Measurements from ENCODE around the gene DOCK7.
"Not testable (repeated sequence)": the region's sequence is repeated elsewhere in the genome, so short reads cannot be mapped to it uniquely, and the experiment has no call there.

DOCK7 gene

DNA sequence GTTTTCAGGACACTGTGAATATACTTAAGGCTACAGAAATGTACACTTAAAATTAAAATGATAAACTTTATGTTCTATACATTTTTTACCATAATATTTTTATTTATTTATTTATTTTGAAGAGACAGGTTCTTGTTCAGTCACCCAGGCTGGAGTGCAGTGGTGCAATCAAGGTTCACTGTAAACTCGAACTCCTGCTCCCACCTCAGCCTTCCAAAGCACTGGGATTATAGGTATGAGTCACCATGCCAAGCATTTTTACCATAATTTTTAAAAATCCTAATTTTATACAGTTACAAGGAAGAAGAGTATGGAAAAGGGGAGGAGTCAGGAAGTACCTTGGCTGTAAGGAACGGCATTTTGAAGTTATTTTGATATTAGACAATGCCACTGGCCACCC lies 114.5 kb downstream of the DOCK7 start:
- Histone ChIP-seq H3K27me3 (ENCODE audit: low read length) (no peaks in the 10 kb centered on the region), H4K20me1 (ENCODE audit: low read depth, low read length) (no peaks in the 10 kb centered on the region), H3K79me2 (ENCODE audit: insufficient read depth, low read length) (no peaks in the 10 kb centered on the region), H3K27ac (ENCODE audit: low read depth, low read length) (no peak overlapping the region), H3K4me3 (ENCODE audit: insufficient read depth, low read length, poor library complexity, severe bottlenecking) (no peak overlapping the region), H3F3A (ENCODE audit: insufficient read depth) (no peaks in the 10 kb centered on the region), H3K9me3 (ENCODE audit: insufficient read depth, low read length) (no peaks in the 10 kb centered on the region), H3K36me3 (ENCODE audit: low read length) (no peaks in the 10 kb centered on the region), H3K9ac (ENCODE audit: low read length) (no peak overlapping the region), H2AFZ (ENCODE audit: low read depth, low read length, severe bottlenecking) (no peak overlapping the region), H3K4me2 (ENCODE audit: low read depth, low read length, poor library complexity, severe bottlenecking) (no peak overlapping the region), H3K9me2 (replicated peaks; ENCODE audit: insufficient read depth, low read length) (no peaks in the 10 kb centered on the region)
- TF ChIP-seq, protein P1, sequence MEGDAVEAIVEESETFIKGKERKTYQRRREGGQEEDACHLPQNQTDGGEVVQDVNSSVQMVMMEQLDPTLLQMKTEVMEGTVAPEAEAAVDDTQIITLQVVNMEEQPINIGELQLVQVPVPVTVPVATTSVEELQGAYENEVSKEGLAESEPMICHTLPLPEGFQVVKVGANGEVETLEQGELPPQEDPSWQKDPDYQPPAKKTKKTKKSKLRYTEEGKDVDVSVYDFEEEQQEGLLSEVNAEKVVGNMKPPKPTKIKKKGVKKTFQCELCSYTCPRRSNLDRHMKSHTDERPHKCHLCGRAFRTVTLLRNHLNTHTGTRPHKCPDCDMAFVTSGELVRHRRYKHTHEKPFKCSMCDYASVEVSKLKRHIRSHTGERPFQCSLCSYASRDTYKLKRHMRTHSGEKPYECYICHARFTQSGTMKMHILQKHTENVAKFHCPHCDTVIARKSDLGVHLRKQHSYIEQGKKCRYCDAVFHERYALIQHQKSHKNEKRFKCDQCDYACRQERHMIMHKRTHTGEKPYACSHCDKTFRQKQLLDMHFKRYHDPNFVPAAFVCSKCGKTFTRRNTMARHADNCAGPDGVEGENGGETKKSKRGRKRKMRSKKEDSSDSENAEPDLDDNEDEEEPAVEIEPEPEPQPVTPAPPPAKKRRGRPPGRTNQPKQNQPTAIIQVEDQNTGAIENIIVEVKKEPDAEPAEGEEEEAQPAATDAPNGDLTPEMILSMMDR (IDR thresholded peaks at IDR 0.05; ENCODE audit: insufficient read depth, low read length, poor library complexity, severe bottlenecking): no peak
- TF ChIP-seq EZH2phosphoT487 (conservative IDR thresholded peaks at IDR 0.05; ENCODE audit: low read length): no peak

DNA sequence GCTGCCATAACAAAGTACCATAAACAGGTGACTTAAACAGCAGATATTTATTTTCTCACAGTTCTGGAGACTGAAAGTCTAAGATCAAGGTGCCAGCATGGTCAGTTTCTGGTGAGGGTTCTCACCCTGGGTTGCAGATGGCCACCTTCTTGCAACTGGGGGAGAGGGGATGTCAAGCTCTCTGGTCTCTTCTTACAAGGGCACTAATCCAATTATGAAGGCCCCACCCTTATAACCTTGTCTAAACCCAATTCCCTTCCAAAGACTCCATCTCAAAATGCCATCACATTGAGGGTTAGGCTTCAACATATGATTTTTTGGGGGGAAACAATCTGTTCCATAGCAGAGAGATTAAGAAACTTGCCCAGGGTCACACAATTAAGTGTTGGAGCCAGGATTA lies 115.7 kb downstream of the DOCK7 start:
- TF ChIP-seq, protein P1 (IDR thresholded peaks at IDR 0.05; ENCODE audit: insufficient read depth, low read length, poor library complexity, severe bottlenecking): no peak
- no peak for TF ChIP-seq EZH2phosphoT487 (conservative IDR thresholded peaks at IDR 0.05; ENCODE audit: low read length)
- Histone ChIP-seq H3K4me2 (ENCODE audit: low read depth, low read length, poor library complexity, severe bottlenecking) (no peak overlapping the region), H3K79me2 (ENCODE audit: insufficient read depth, low read length) (no peaks in the 10 kb centered on the region), H3K27ac (ENCODE audit: low read depth, low read length) (no peak overlapping the region), H4K20me1 (ENCODE audit: low read depth, low read length) (no peaks in the 10 kb centered on the region), H3F3A (ENCODE audit: insufficient read depth) (no peaks in the 10 kb centered on the region), H3K9me2 (replicated peaks; ENCODE audit: insufficient read depth, low read length) (no peaks in the 10 kb centered on the region), H3K9me3 (ENCODE audit: insufficient read depth, low read length) (no peaks in the 10 kb centered on the region), H3K4me3 (ENCODE audit: insufficient read depth, low read length, poor library complexity, severe bottlenecking) (no peak overlapping the region), H3K9ac (ENCODE audit: low read length) (no peak overlapping the region), H2AFZ (ENCODE audit: low read depth, low read length, severe bottlenecking) (no peak overlapping the region), H3K36me3 (ENCODE audit: low read length) (no peaks in the 10 kb centered on the region), H3K27me3 (ENCODE audit: low read length) (no peaks in the 10 kb centered on the region)

DNA sequence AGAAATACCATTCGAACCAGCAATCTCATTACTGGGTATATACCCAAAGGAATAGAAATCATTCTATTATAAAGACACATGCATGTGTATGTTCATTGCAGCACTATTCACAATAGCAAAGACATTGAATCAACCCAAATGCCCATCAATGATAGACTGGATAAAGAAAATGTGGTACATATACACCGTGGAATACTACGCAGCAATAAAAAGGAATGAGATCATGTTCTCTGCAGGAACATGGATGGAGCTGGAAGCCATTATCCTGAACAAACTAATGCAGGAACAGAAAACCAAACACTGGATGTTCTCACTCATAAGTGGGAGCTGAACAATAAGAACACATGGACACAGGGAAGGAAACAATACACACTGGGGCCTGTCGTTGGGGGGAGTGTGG lies 116.7 kb downstream of the DOCK7 start:
- not testable (repeated sequence) for H3K36me3 ChIP-seq (ENCODE audit: low read length); H3K9ac ChIP-seq (ENCODE audit: low read length); H3K79me2 ChIP-seq (ENCODE audit: insufficient read depth, low read length); H2AFZ ChIP-seq (ENCODE audit: low read depth, low read length, severe bottlenecking); H3K4me3 ChIP-seq (ENCODE audit: insufficient read depth, low read length, poor library complexity, severe bottlenecking); H3K9me3 ChIP-seq (ENCODE audit: insufficient read depth, low read length); H3K9me2 ChIP-seq (replicated peaks; ENCODE audit: insufficient read depth, low read length); H4K20me1 ChIP-seq (ENCODE audit: low read depth, low read length); H3F3A ChIP-seq (ENCODE audit: insufficient read depth); H3K27ac ChIP-seq (ENCODE audit: low read depth, low read length); H3K4me2 ChIP-seq (ENCODE audit: low read depth, low read length, poor library complexity, severe bottlenecking); H3K27me3 ChIP-seq (ENCODE audit: low read length)

DNA sequence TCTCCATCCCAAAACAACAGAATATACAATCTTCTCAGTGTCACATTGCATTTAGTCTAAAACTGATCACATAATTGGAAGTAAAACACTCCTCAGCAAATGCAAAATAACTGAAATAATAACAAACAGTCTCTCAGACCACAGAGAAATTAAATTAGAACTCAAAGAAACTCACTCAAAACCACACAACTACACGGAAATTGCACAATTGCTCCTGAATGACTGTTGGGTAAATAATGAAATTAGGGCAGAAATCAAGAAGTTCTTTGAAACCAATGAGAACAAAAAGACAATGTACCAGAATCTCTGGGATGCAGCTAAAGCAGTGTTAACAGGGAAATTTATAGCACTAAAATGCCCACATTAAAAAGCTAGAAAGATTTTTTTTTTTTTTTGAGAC lies 120.3 kb downstream of the DOCK7 start:
- not testable (repeated sequence) for H3F3A ChIP-seq (ENCODE audit: insufficient read depth); H3K36me3 ChIP-seq (ENCODE audit: low read length); H3K4me3 ChIP-seq (ENCODE audit: insufficient read depth, low read length, poor library complexity, severe bottlenecking); H3K9me3 ChIP-seq (ENCODE audit: insufficient read depth, low read length); H3K4me2 ChIP-seq (ENCODE audit: low read depth, low read length, poor library complexity, severe bottlenecking); H3K27ac ChIP-seq (ENCODE audit: low read depth, low read length); H3K9me2 ChIP-seq (replicated peaks; ENCODE audit: insufficient read depth, low read length); H3K79me2 ChIP-seq (ENCODE audit: insufficient read depth, low read length); H4K20me1 ChIP-seq (ENCODE audit: low read depth, low read length); H3K27me3 ChIP-seq (ENCODE audit: low read length); H3K9ac ChIP-seq (ENCODE audit: low read length); H2AFZ ChIP-seq (ENCODE audit: low read depth, low read length, severe bottlenecking)

DNA sequence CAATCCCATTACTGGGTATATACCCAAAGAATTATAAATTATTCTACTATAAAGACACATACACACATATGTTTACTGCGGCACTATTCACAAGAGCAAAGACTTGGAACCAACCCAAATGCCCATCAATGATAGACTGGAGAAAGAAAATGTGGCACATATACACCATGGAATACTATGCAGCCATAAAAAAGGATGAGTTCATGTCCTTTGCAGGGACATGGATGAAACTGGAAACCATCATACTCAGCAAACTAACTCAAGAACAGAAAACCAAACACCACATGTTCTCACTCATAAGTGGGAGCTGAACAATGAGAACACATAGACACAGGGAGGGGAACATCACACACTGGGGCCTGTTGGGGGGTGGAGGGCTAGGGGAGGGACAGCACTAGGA lies 121.0 kb downstream of the DOCK7 start:
- H2AFZ ChIP-seq (ENCODE audit: low read depth, low read length, severe bottlenecking); H4K20me1 ChIP-seq (ENCODE audit: low read depth, low read length); H3K9me2 ChIP-seq (replicated peaks; ENCODE audit: insufficient read depth, low read length); H3K9ac ChIP-seq (ENCODE audit: low read length); H3K4me3 ChIP-seq (ENCODE audit: insufficient read depth, low read length, poor library complexity, severe bottlenecking); H3K9me3 ChIP-seq (ENCODE audit: insufficient read depth, low read length); H3K36me3 ChIP-seq (ENCODE audit: low read length); H3F3A ChIP-seq (ENCODE audit: insufficient read depth); H3K27ac ChIP-seq (ENCODE audit: low read depth, low read length); H3K27me3 ChIP-seq (ENCODE audit: low read length); H3K4me2 ChIP-seq (ENCODE audit: low read depth, low read length, poor library complexity, severe bottlenecking); H3K79me2 ChIP-seq (ENCODE audit: insufficient read depth, low read length): not testable (repeated sequence)

All from SU-DHL-6 (cell line).